GM12878 (cell line): Measurements from ENCODE around the gene AKAP13. TPM values are rescaled to one million over a fixed set of nuclear protein-coding genes. Genes with fewer than 3 reads are reported as not detected.

Source experiments
- ATAC-seq: fragments of 200-7000 bp; cut with Tn5 transposase; 3 replicates; pipeline ENCODE4 v1.9.1; 2020; ENCODE audit warnings: mild to moderate bottlenecking, moderate library complexity
- BruUV-seq: library from RNA; stranded (reverse); fragments of 400-500 nt; replicated peaks from 2 replicates; lab custom pipeline; 2021; lab: Mats Ljungman, UMichigan
- CTCF ChIA-PET: fragments of 300-600 bp; sonication (Branson Sonifier 250); formaldehyde crosslinking; extraction: SDS; loops from one replicate; lab custom pipeline; 2021; ENCODE audit warnings: inconsistent platforms; lab: Yijun Ruan, JAX
- POLR2A ChIA-PET: fragments of 350-600 bp; formaldehyde crosslinking; extraction: SDS; loops from one replicate; lab custom pipeline; 2021; ENCODE audit warnings: inconsistent platforms; lab: Charles Lee
- RAD21 ChIA-PET: fragments of 300-600 bp; sonication (Branson Sonifier 250); formaldehyde crosslinking; loops from one replicate; lab custom pipeline; 2023; ENCODE audit warnings: antibody characterized with exemption; ENCODE audit not compliant: unreplicated experiment; lab: Charles Lee
- SMC1A ChIA-PET: fragments of 300-600 bp; sonication (Branson Sonifier 250); formaldehyde crosslinking; loops from one replicate; lab custom pipeline; 2023; ENCODE audit not compliant: unreplicated experiment, uncharacterized antibody; lab: Charles Lee
- DNase-seq: peaks from one replicate; pipeline ENCODE4 v3.0.0-alpha.2; 2011; ENCODE audit warnings: low read depth, low spot score
- FAIRE-seq: peaks from 3 replicates; lab custom pipeline; 2011; peaks lifted over from hg19 to GRCh38; lab: Jason Lieb, UNC
- H2AFZ ChIP-seq: 2 replicates; pipeline ENCODE4 v1.6.0; 2011; ENCODE audit warnings: low read depth, low read length, control low read depth; ENCODE audit not compliant: control insufficient read depth
- H3K27ac ChIP-seq: 2 replicates; pipeline ENCODE4 v1.5.1; 2011; ENCODE audit warnings: control low read depth; ENCODE audit not compliant: control insufficient read depth, insufficient read depth
- H3K27me3 ChIP-seq, 2 experiments: replicated peaks in 1 of 2; 2 replicates each; pipeline versions ENCODE4 v1.6.0 to v1.6.1; 2011; ENCODE audit warnings: low read length in 1 of 2; ENCODE audit not compliant: control insufficient read depth in 2 of 2, insufficient read depth in 2 of 2
- H3K36me3 ChIP-seq, 2 experiments: 2 replicates each; pipeline ENCODE4 v1.5.1; 2011; ENCODE audit warnings: low read length in 1 of 2; ENCODE audit not compliant: control insufficient read depth in 2 of 2, insufficient read depth in 2 of 2
- H3K4me1 ChIP-seq: 2 replicates; pipeline ENCODE4 v1.6.1; 2011; ENCODE audit warnings: mild to moderate bottlenecking, low read length, moderate library complexity, mixed read lengths; ENCODE audit not compliant: control insufficient read depth, insufficient read depth
- H3K4me2 ChIP-seq: 2 replicates; pipeline ENCODE4 v1.6.0; 2011; ENCODE audit warnings: control low read depth; ENCODE audit not compliant: control insufficient read depth, insufficient read depth
- H3K4me3 ChIP-seq: fragments of 200-600 bp; sonication (generic); 2 replicates; pipeline ENCODE4 v1.5.1; 2016
- H3K79me2 ChIP-seq: 2 replicates; pipeline ENCODE4 v1.6.0; 2011; ENCODE audit warnings: low read length; ENCODE audit not compliant: control insufficient read depth, insufficient read depth
- H3K9ac ChIP-seq: 2 replicates; pipeline ENCODE4 v1.8.0; 2011; ENCODE audit warnings: low read length, control low read depth, mixed read lengths; ENCODE audit not compliant: control insufficient read depth, insufficient read depth
- H3K9me3 ChIP-seq: replicated peaks from 3 replicates; pipeline ENCODE4 v1.5.1; 2011; ENCODE audit warnings: mild to moderate bottlenecking, low read length; ENCODE audit not compliant: control insufficient read depth, insufficient read depth
- H4K20me1 ChIP-seq: 2 replicates; pipeline ENCODE4 v1.6.0; 2011; ENCODE audit not compliant: control insufficient read depth, insufficient read depth
- ASH2L ChIP-seq: fragments of 300-600, 200-600 bp; sonication (generic); IDR thresholded peaks from 2 replicates; pipeline ENCODE4 v1.6.1; 2017; ENCODE audit warnings: low read depth, mild to moderate bottlenecking, borderline replicate concordance
- CUX1 ChIP-seq: IDR thresholded peaks from 2 replicates; pipeline ENCODE4 v1.6.1; 2012; ENCODE audit warnings: improper control_type of control experiment, low read depth, low read length; ENCODE audit not compliant: insufficient replicate concordance
- MXI1 ChIP-seq: fragments of 150-350 bp; IDR thresholded peaks from 2 replicates; pipeline ENCODE4 v1.6.1; 2011; ENCODE audit warnings: low read depth, mild to moderate bottlenecking, inconsistent platforms, low read length, improper control_type of control experiment
- SIX5 ChIP-seq: IDR thresholded peaks from 2 replicates; pipeline ENCODE4 v1.6.1; 2011; ENCODE audit warnings: mild to moderate bottlenecking, low read depth, low read length, moderate library complexity; ENCODE audit not compliant: severe bottlenecking
- SKIL ChIP-seq: fragments of 450-650 bp; IDR thresholded peaks from 2 replicates; pipeline ENCODE4 v1.6.1; 2017; ENCODE audit warnings: mild to moderate bottlenecking, low read depth, inconsistent platforms; ENCODE audit not compliant: poor library complexity, severe bottlenecking
- ZBED1 ChIP-seq: IDR thresholded peaks from 2 replicates; pipeline ENCODE4 v1.6.1; 2016; ENCODE audit warnings: borderline replicate concordance
- ZNF622 ChIP-seq: fragments of 450-650 bp; IDR thresholded peaks from 2 replicates; pipeline ENCODE4 v1.6.1; 2017; ENCODE audit warnings: mild to moderate bottlenecking, inconsistent platforms
- WGBS: methylation state at CpG from one replicate; pipeline ENCODE4 v1.1.6; 2016; ENCODE audit warnings: low lambda C conversion rate; ENCODE audit not compliant: insufficient replicate concordance, insufficient coverage; ENCODE audit errors: missing lambda C conversion rate; 5-methylcytosine and 5-hydroxymethylcytosine counted together
- in situ Hi-C: fragments of 300-500 bp; cut with MboI; formaldehyde crosslinking; loops from 9 replicates; pipeline ENCODE4 v1.14.3; 2018; ENCODE audit warnings: mixed read lengths
- intact Hi-C: fragments of 100-400 bp; cut with micrococcal nuclease; formaldehyde crosslinking; loops from one replicate; pipeline ENCODE4 v1.14.2; 2022; ENCODE audit not compliant: unreplicated experiment
- polyA plus RNA-seq, 11 experiments: library from polyadenylated mRNA; depleted of rRNA in 4 of 11; unstranded in 6 of 11; stranded (reverse) in 5 of 11; fragments of >200 nt; fragmentation: Nextera tagmentation in 4 of 11; fragmentation: Illumina TruSeq in 1 of 11; extraction: Ambion mirVana in 4 of 11; extraction: Trizol in 1 of 11; gene quantifications; 1 replicate in 1 of 11; 2 replicates in 10 of 11; pipeline versions ENCODE4 v1.2.1 to v1.2.3, GENCODE V29; 2011 to 2016; ENCODE audit warnings: inconsistent platforms in 2 of 11, missing spikeins in 2 of 11, low read depth in 1 of 11
- total RNA-seq, 4 experiments: library from RNA; depleted of rRNA in 3 of 4; stranded (reverse); fragments of >200 nt in 3 of 4; fragmentation: Illumina TruSeq in 1 of 4; extraction: Trizol in 1 of 4; gene quantifications; 2 replicates each; pipeline versions ENCODE4 v1.2.1 to v1.2.3, GENCODE V29; 2013 to 2021

AKAP13 gene
- total and polyA plus RNA-seq, 10 of the 15 experiments (the other 5 are each of a cell fraction or from before 2014, with no cell fraction given): 14.4 to 74.9 (median 55.1) TPM

GRCh38 chr15:85630311-85630710, 249.9 kb downstream of the AKAP13 start:
- H3K36me3 ChIP-seq: peaks cover 0 to 2% of the 10 kb centered on the region in 2 experiments; a peak in 2 of 4 replicates
- H3K79me2 ChIP-seq: no peaks in the 10 kb centered on the region; the same call in none of the 2 replicates
- ChIA-PET SMC1A (interaction anchor here (0.7 to 1.7 kb wide), 5 partner anchors 10 to 22 kb away, joined by 4 to 5 read pairs (median 4); no protein-coding TSS in a partner anchor), RAD21 (interaction anchor here (0.7 kb wide), 1 partner anchor 110 kb away, joined by 3 read pairs; no protein-coding TSS in a partner anchor), CTCF (no interaction called here), POLR2A (no interaction called here)
- no peaks in the 10 kb centered on the region for H3K9me3 ChIP-seq
- no TSS peak for BruUV-seq
- no peak overlapping the region for H2AFZ ChIP-seq
- peaks cover 10% of the 10 kb centered on the region for H3K4me1 ChIP-seq
- FAIRE-seq (no peak), DNase-seq (no peak), ATAC-seq (no peak)
- in situ Hi-C loops: no loop called here
- no peak overlapping the region for H3K4me3 ChIP-seq
- H3K27me3 ChIP-seq: no peaks in the 10 kb centered on the region
- H4K20me1 ChIP-seq: no peaks in the 10 kb centered on the region
- intact Hi-C loops: no loop called here
- no peak for TF ChIP-seq ZNF622
- TF ChIP-seq SKIL: no peak
- TF ChIP-seq MXI1: no peak
- H3K27ac ChIP-seq: no peak overlapping the region
- no peak overlapping the region for H3K4me2 ChIP-seq
- no peak overlapping the region for H3K9ac ChIP-seq
- 86% methylated on average over 4 of the region's 4 CpGs for WGBS

- SMC1A ChIA-PET: interaction anchor here (0.7 to 1.7 kb wide), 4 partner anchors 13 to 23 kb away, joined by 4 to 5 read pairs (median 4); no protein-coding TSS in a partner anchor
- no peaks in the 10 kb centered on the region for H3K9me3 ChIP-seq
- WGBS: 74% methylated on average over 2 of the region's 2 CpGs
- CTCF ChIA-PET: no interaction called here
- H3K4me2 ChIP-seq: no peak overlapping the region
- H3K27ac ChIP-seq: no peak overlapping the region
- H3K4me1 ChIP-seq: peaks cover 3% of the 10 kb centered on the region
- H3K79me2 ChIP-seq: no peaks in the 10 kb centered on the region; the same call in none of the 2 replicates
- H4K20me1 ChIP-seq: no peaks in the 10 kb centered on the region
- in situ Hi-C loops: no loop called here
- no TSS peak for BruUV-seq
- H3K9ac ChIP-seq: no peak overlapping the region
- H3K4me3 ChIP-seq: no peak overlapping the region
- RAD21 ChIA-PET: no interaction called here
- FAIRE-seq (no peak), ATAC-seq (no peak), DNase-seq (no peak)
- POLR2A ChIA-PET: no interaction called here
- H3K36me3 ChIP-seq: peaks cover 0 to 2% of the 10 kb centered on the region in 2 experiments; a peak in 2 of 4 replicates
- H2AFZ ChIP-seq: no peak overlapping the region
- H3K27me3 ChIP-seq: no peaks in the 10 kb centered on the region
- intact Hi-C loops: no loop called here
- TF ChIP-seq ASH2L (no peak), ZBED1 (no peak), CUX1 (no peak), SIX5 (no peak)
Observed at GRCh38 chr15:85631018-85631417, 250.6 kb downstream of the AKAP13 start.
